Upper lobe of left lung (tissue), 6 donors: ENCODE data around the gene PA2G4. TPM values are rescaled to one million over a fixed set of nuclear protein-coding genes. Genes with fewer than 3 reads are reported as not detected.

Experiments used
- ATAC-seq, 2 donors: fragments of 200-7000 bp; cut with Tn5 transposase; one replicate each; pipeline ENCODE4 v1.9.1; 2022; ENCODE audit warnings: mild to moderate bottlenecking in 2 of 2, moderate library complexity in 2 of 2; ENCODE audit not compliant: low FRiP score in 2 of 2
- DNase-seq, 2 donors: peaks; one replicate each; pipeline ENCODE4 v3.0.0-alpha.2; 2019 to 2020
- H3K27ac ChIP-seq, 4 donors: fragments of 200-600 bp; sonication (generic); one replicate each; pipeline ENCODE4 v1.5.1; 2016 to 2019
- H3K27me3 ChIP-seq, 4 donors: fragments of 200-600 bp; sonication (generic); one replicate each; pipeline ENCODE4 v1.5.1; 2017 to 2019
- H3K36me3 ChIP-seq, 4 donors: fragments of 200-600 bp; sonication (generic); one replicate each; pipeline ENCODE4 v1.5.1; 2016 to 2019
- H3K4me1 ChIP-seq, 4 donors: fragments of 200-600 bp; sonication (generic); one replicate each; pipeline ENCODE4 v1.5.1; 2018 to 2019
- H3K4me3 ChIP-seq, 4 donors: fragments of 200-600 bp; sonication (generic); one replicate each; pipeline ENCODE4 v1.5.1; 2017 to 2019; ENCODE audit warnings: mild to moderate bottlenecking in 2 of 4, moderate library complexity in 1 of 4
- H3K9me3 ChIP-seq, 4 donors: fragments of 200-600 bp; sonication (generic); one replicate each; pipeline ENCODE4 v1.5.1; 2018 to 2019
- EP300 ChIP-seq, 4 donors: sonication (generic); formaldehyde crosslinking; IDR thresholded peaks; one replicate each; pipeline ENCODE4 v1.5.1; 2017; ENCODE audit warnings: antibody characterized with exemption in 4 of 4, control low read depth in 2 of 4
- POLR2A ChIP-seq, 4 donors: fragments of 450-650 bp; IDR thresholded peaks; one replicate each; pipeline ENCODE4 v1.5.1; 2016 to 2017; ENCODE audit warnings: antibody characterized with exemption in 4 of 4, mild to moderate bottlenecking in 2 of 4
- POLR2AphosphoS5 ChIP-seq, 2 donors: sonication (generic); formaldehyde crosslinking; IDR thresholded peaks; one replicate each; pipeline ENCODE4 v1.5.1; 2017; ENCODE audit warnings: antibody characterized with exemption in 2 of 2
- WGBS, 2 donors: methylation state at CpG; one replicate each; pipeline ENCODE4 v1.1.5; 2017 to 2018; 5-methylcytosine and 5-hydroxymethylcytosine counted together
- total RNA-seq, 6 donors: library from RNA; depleted of rRNA in 4 of 6; stranded (reverse); fragments of >200 nt in 4 of 6; gene quantifications; one replicate each; pipeline versions ENCODE4 v1.1.0 to v1.2.1, GENCODE V29; 2016 to 2021
- TF ChIP-seq, protein P1 (sequence below), 6 experiments: fragments of 450-650 bp in 4 of 6; fragments of 200-600 bp in 2 of 6; sonication (generic) in 2 of 6; IDR thresholded peaks; one replicate each; pipeline ENCODE4 v1.5.1; 2016 to 2019; ENCODE audit warnings: antibody characterized with exemption in 6 of 6
- donor health status: DM: no; HTN: no; CAD: no; lungs with moderate emphysema.
- donor health status: DM: no; HTN: yes; CAD: no; lungs with severe emphysema.

Gene PA2G4
- total RNA-seq, 6 donors from 2014 or later = 36.7 to 103 (median 70.7) TPM

DNA sequence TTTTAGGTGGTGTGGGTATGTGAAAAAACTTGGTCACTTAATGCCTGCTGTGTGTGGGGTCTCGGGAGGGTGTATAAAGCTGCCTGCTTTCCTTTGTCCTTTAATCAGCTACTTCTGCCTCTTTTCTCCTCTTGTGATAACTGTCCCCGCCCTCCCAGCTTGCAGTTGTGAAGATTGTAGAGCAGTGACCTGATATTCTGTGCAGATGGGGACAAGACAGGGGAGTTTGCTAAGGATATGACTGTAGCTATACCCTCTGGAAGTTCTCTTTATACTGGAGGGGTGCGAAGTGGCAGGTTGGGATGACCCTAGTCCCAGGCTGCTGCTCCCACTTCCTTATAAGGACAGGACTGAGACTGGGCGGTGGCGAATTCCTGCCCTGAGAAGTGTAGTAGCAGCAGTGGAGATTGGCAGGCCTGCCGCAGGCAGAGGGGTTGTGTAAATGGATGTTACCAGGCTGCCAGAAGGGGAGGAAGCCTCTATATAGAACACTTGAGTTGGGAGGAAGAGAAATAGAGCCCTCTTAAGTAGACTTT lies 54.6 kb downstream of the PA2G4 start:
- H3K27ac ChIP-seq = peak overlapping the region; percentile 87 to 97 (median 96)
- peaks cover 33 to 48% (median 44%) of the 10 kb centered on the region in 4 donors for H3K36me3 ChIP-seq
- peak; percentile 76 to 78 for ATAC-seq
- no peaks in the 10 kb centered on the region for H3K27me3 ChIP-seq
- peak in 1 of 2 donors; percentile 96 for DNase-seq
- H3K4me3 ChIP-seq = peak overlapping the region; percentile 59 to 84 (median 64)
- 0% methylated on average over 6 of the region's 6 CpGs for WGBS, 2 donors
- peaks cover 32 to 58% (median 40%) of the 10 kb centered on the region in 4 donors for H3K4me1 ChIP-seq
- TF ChIP-seq POLR2A (IDR thresholded peaks at IDR 0.05) (peak in 2 of 4 donors; percentile 14 to 61), EP300 (IDR thresholded peaks at IDR 0.05) (no peak), POLR2AphosphoS5 (IDR thresholded peaks at IDR 0.05) (peak; percentile 57 to 72)
- H3K9me3 ChIP-seq = no peaks in the 10 kb centered on the region

DNA sequence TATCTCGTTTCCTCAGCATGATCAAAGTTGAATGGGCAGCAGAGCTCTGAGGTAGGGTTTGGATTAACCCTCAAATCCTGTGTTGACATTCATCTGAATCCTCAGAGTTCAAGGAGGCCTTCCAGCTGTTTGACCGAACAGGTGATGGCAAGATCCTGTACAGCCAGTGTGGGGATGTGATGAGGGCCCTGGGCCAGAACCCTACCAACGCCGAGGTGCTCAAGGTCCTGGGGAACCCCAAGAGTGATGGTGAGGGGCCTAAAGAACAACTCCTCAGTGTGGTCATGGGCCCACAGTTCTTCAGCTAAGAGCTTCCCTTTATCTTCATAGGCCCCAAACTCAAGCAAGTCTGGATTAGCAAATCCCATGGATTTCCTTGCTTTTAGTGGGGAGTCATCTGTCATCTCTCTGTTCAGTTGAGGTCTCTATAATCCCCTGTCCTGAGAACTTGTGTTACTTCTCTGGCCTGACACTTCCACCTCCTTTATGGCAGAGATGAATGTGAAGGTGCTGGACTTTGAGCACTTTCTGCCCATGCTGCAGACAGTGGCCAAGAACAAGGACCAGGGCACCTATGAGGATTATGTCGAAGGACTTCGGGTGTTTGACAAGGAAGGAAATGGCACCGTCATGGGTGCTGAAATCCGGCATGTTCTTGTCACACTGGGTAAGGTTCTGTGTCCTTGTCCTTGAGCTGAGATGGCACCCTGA lies 55.3 kb downstream of the PA2G4 start:
- H3K4me3 ChIP-seq = peak overlapping the region; percentile 59 to 84 (median 64)
- no peaks in the 10 kb centered on the region for H3K9me3 ChIP-seq
- peaks cover 32 to 58% (median 40%) of the 10 kb centered on the region in 4 donors for H3K4me1 ChIP-seq
- TF ChIP-seq, protein P1, sequence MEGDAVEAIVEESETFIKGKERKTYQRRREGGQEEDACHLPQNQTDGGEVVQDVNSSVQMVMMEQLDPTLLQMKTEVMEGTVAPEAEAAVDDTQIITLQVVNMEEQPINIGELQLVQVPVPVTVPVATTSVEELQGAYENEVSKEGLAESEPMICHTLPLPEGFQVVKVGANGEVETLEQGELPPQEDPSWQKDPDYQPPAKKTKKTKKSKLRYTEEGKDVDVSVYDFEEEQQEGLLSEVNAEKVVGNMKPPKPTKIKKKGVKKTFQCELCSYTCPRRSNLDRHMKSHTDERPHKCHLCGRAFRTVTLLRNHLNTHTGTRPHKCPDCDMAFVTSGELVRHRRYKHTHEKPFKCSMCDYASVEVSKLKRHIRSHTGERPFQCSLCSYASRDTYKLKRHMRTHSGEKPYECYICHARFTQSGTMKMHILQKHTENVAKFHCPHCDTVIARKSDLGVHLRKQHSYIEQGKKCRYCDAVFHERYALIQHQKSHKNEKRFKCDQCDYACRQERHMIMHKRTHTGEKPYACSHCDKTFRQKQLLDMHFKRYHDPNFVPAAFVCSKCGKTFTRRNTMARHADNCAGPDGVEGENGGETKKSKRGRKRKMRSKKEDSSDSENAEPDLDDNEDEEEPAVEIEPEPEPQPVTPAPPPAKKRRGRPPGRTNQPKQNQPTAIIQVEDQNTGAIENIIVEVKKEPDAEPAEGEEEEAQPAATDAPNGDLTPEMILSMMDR (IDR thresholded peaks at IDR 0.05) = no peak
- TF ChIP-seq POLR2AphosphoS5 (IDR thresholded peaks at IDR 0.05) (no peak), EP300 (IDR thresholded peaks at IDR 0.05) (no peak), POLR2A (IDR thresholded peaks at IDR 0.05) (no peak)
- H3K36me3 ChIP-seq = peaks cover 33 to 55% (median 50%) of the 10 kb centered on the region in 4 donors
- WGBS, 2 donors = 8 to 21% methylated on average over 4 to 8 of the region's 8 CpGs
- H3K27me3 ChIP-seq = no peaks in the 10 kb centered on the region
- H3K27ac ChIP-seq = peak overlapping the region; percentile 87 to 97 (median 96)
- no peak for ATAC-seq
- DNase-seq = no peak

DNA sequence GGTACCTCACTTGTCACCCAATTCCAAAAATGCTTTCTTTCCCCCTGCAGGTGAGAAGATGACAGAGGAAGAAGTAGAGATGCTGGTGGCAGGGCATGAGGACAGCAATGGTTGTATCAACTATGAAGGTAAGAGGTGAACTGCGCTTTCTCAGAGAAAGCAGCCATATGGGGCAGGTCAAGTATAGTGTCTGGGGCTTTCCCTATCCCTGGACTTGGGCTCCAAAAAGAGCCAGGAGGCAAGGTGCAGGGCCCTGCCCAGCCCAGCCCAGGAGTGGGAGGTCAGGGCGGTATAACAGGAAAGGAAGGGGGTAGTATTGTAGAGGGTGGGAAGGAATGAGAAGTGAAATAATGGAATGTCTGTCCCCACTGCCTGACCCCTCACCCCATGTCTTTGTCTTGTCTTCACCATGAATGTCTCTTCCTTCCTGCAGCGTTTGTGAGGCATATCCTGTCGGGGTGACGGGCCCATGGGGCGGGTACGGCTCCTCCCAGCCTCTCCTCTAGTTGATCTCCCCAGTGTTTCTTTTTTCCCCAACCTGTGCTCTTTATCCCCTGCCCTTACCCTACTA lies 55.9 kb downstream of the PA2G4 start:
- Histone ChIP-seq H3K27ac (peak overlapping the region; percentile 87 to 97 (median 96)), H3K36me3 (peaks cover 40 to 61% (median 56%) of the 10 kb centered on the region in 4 donors), H3K27me3 (no peaks in the 10 kb centered on the region), H3K4me3 (peak overlapping the region; percentile 59 to 84 (median 64)), H3K9me3 (no peaks in the 10 kb centered on the region), H3K4me1 (peaks cover 32 to 58% (median 40%) of the 10 kb centered on the region in 4 donors)
- TF ChIP-seq EP300 (IDR thresholded peaks at IDR 0.05) (no peak), POLR2AphosphoS5 (IDR thresholded peaks at IDR 0.05) (peak; percentile 46 to 70)
- peak; percentile 39 to 47 for DNase-seq
- 15 to 22% methylated on average over 7 of the region's 7 CpGs for WGBS, 2 donors
- no peak for ATAC-seq

DNA sequence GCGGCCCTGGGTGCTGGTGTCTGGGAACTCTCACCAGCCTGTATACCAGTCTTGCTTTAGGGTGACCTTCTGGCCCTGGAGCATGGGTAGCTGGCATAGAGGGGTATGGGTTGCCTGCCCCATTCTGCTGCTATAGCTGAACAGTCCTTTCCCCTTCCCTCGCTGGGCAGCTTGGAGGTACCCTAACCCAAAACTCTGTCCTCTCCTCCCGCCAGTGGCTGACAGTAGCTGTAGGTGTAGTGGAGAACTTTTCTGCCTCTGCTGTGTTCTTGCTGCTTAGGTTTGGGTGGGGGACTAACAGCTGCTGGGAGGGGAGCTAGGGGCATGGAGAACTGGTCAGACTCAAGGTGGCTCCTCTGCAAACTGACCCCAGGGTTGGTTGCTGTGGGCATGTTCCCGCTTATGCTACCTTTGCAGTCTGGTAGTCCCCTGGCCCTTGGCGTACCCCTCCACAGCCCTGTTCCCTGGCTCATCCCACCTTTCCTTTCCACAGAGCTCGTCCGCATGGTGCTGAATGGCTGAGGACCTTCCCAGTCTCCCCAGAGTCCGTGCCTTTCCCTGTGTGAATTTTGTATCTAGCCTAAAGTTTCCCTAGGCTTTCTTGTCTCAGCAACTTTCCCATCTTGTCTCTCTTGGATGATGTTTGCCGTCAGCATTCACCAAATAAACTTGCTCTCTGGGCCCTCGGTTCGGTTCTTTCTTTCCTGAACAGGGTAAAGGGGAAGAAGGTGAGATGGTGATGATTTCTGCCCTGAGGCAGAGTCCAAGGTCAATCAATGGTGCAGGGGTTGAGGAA lies 56.7 kb downstream of the PA2G4 start:
- H3K4me3 ChIP-seq = peak overlapping the region; percentile 59 to 84 (median 64)
- no peak for TF ChIP-seq EP300 (IDR thresholded peaks at IDR 0.05)
- TF ChIP-seq, protein P1 (IDR thresholded peaks at IDR 0.05) = no peak
- no peak for TF ChIP-seq POLR2A (IDR thresholded peaks at IDR 0.05)
- no peak for TF ChIP-seq POLR2AphosphoS5 (IDR thresholded peaks at IDR 0.05)
- ATAC-seq = no peak
- peak overlapping the region; percentile 87 to 97 (median 96) for H3K27ac ChIP-seq
- H3K9me3 ChIP-seq = no peaks in the 10 kb centered on the region
- WGBS, 2 donors = 57 to 72% methylated on average over 10 to 11 of the region's 11 CpGs
- no peaks in the 10 kb centered on the region for H3K27me3 ChIP-seq
- DNase-seq = no peak
- peaks cover 46 to 69% (median 62%) of the 10 kb centered on the region in 4 donors for H3K36me3 ChIP-seq
- H3K4me1 ChIP-seq = peaks cover 32 to 58% (median 40%) of the 10 kb centered on the region in 4 donors

DNA sequence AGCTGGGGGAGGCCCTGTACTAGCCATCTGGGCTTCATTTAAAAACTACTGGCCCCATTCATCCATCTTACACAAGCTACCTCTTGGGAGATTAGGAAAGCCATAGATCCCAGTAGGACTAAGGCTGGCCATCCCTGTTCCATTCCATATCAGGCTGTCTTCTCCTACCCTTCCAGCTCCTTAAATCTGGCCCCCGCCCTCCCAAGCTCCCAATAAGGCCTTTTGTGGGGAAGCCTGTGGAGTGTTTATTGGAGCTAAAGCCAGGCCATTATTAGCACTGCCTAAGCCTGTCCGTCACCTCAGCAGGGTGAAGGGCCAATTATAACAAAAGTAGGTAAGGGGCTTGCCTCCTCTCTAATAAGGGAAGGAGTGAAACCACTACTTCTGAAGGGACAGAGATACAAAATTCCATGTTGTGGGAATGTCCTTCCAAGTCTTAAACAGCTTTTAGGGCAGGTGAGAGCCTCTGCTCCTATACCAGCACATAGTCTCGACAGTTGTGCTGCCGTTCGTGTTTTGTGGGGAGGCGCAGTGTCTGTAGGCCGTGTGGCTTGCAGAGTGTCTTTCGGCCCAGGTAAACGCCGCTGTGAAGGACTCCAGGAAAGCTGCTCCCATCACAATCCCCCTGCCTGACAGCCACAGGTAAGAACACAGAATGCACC lies 57.5 kb downstream of the PA2G4 start:
- peak overlapping the region in 1 of 4 donors; percentile 59 for H3K4me3 ChIP-seq
- ATAC-seq (no peak), DNase-seq (no peak)
- H3K4me1 ChIP-seq = peaks cover 29 to 54% (median 37%) of the 10 kb centered on the region in 4 donors
- peaks cover 51 to 76% (median 68%) of the 10 kb centered on the region in 4 donors for H3K36me3 ChIP-seq
- no peaks in the 10 kb centered on the region for H3K9me3 ChIP-seq
- H3K27me3 ChIP-seq = no peaks in the 10 kb centered on the region
- TF ChIP-seq POLR2A (IDR thresholded peaks at IDR 0.05) (no peak), EP300 (IDR thresholded peaks at IDR 0.05) (no peak), POLR2AphosphoS5 (IDR thresholded peaks at IDR 0.05) (no peak)
- TF ChIP-seq, protein P1 (IDR thresholded peaks at IDR 0.05) = no peak
- 80 to 81% methylated on average over 10 of the region's 10 CpGs for WGBS, 2 donors
- H3K27ac ChIP-seq = peak overlapping the region; percentile 49 to 97 (median 91)
